ENCODE measurements around the gene WWOX. TPM values are rescaled to one million over a fixed set of nuclear protein-coding genes. Genes with fewer than 3 reads are reported as not detected.

The WWOX gene
- polyA plus RNA-seq, 1 donor (not counting 4 experiments of a cell fraction or from before 2014, with no cell fraction given), result 5.1 TPM

DNA sequence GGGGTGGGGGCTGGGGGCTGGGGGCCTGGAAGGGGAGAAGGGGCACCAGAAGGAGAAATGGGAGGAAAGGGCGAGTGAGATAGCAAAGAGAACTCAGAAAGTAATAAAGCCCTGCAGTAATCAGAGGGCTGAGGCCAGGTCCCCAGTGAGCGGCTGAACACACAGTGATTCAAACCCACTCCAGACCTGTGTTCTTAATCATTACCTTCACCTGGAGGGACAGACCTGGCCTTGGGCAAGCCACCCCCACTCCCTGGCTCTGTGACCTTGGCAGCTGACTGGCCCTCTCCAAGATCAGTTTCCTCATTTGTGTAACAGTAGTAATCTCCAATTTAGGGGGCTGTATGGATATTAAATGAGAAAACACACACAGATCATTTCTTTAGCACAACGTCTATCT is 150.4 kb downstream of the WWOX start:
- H3K27me3 ChIP-seq (ENCODE audit: control insufficient read depth, extremely low read depth, insufficient read depth, low read length), result no peaks in the 10 kb centered on the region
- H3K9me1 ChIP-seq (ENCODE audit: control insufficient read depth, extremely low read depth, insufficient read depth, low read length), result no peaks in the 10 kb centered on the region

DNA sequence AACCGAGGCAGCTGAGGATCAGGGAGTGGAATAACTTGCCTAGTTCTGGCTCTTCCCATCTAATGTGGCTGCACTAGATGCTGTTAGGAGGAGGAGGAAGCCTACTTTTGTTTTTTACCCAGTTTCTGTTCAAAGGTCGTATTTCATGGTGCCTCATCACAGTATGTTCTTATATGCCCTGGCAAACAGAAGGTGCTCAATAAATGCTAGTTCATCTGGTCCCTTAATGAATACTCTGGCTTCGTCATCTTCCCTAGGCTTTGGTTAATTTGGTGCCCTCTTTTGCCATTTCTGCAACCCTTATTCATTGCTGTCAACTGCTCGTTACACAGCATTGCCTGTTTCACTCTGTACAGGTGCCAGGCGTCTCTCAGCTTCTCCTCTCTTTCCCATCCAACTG is 151.7 kb downstream of the WWOX start:
- no peak overlapping the region for H3K9ac ChIP-seq (ENCODE audit: control insufficient read depth, extremely low read depth, insufficient read depth, low read length)
- no peak overlapping the region for H3K4me2 ChIP-seq (ENCODE audit: control insufficient read depth, extremely low read depth, insufficient read depth, low read depth, low read length)
- H3K79me2 ChIP-seq (ENCODE audit: control insufficient read depth, insufficient read depth, low read length), result no peaks in the 10 kb centered on the region
- H2AFZ ChIP-seq (ENCODE audit: control insufficient read depth, low read length), result no peak overlapping the region
- TF ChIP-seq EZH2 (IDR thresholded peaks at IDR 0.05; ENCODE audit: low read length), result no peak
- TF ChIP-seq, protein P1, sequence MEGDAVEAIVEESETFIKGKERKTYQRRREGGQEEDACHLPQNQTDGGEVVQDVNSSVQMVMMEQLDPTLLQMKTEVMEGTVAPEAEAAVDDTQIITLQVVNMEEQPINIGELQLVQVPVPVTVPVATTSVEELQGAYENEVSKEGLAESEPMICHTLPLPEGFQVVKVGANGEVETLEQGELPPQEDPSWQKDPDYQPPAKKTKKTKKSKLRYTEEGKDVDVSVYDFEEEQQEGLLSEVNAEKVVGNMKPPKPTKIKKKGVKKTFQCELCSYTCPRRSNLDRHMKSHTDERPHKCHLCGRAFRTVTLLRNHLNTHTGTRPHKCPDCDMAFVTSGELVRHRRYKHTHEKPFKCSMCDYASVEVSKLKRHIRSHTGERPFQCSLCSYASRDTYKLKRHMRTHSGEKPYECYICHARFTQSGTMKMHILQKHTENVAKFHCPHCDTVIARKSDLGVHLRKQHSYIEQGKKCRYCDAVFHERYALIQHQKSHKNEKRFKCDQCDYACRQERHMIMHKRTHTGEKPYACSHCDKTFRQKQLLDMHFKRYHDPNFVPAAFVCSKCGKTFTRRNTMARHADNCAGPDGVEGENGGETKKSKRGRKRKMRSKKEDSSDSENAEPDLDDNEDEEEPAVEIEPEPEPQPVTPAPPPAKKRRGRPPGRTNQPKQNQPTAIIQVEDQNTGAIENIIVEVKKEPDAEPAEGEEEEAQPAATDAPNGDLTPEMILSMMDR (optimal IDR thresholded peaks at IDR 0.05 in 1 of 3, IDR thresholded peaks at IDR 0.05 in 1 of 3, conservative IDR thresholded peaks at IDR 0.05 in 1 of 3; ENCODE audit: extremely low read depth in 1 of 3, insufficient read depth in 2 of 3, low read length in 3 of 3), result no peak
- no peak overlapping the region for H3K4me3 ChIP-seq (ENCODE audit: control insufficient read depth in 2 of 3, extremely low read depth in 1 of 3, insufficient read depth in 2 of 3, low read depth in 1 of 3, low read length in 3 of 3)
- H3K27me3 ChIP-seq (ENCODE audit: control insufficient read depth, extremely low read depth, insufficient read depth, low read length), result no peaks in the 10 kb centered on the region
- DNase-seq (ENCODE audit: low read depth, low spot score) (no peak), FAIRE-seq (no peak)
- H3K27ac ChIP-seq (ENCODE audit: control insufficient read depth, insufficient read depth, low read length), result no peak overlapping the region
- no peaks in the 10 kb centered on the region for H3K4me1 ChIP-seq (ENCODE audit: control insufficient read depth, extremely low read depth, insufficient read depth, low read length)
- no peaks in the 10 kb centered on the region for H3K9me3 ChIP-seq (ENCODE audit: control insufficient read depth, low read depth, low read length)
- no peaks in the 10 kb centered on the region for H4K20me1 ChIP-seq (ENCODE audit: control insufficient read depth, extremely low read depth, insufficient read depth, low read length)
- no peaks in the 10 kb centered on the region for H3K36me3 ChIP-seq (ENCODE audit: control insufficient read depth in 2 of 2, extremely low read depth in 1 of 2, insufficient read depth in 2 of 2, low read length in 2 of 2)
- dilution Hi-C loops (cut with MboI; ENCODE audit: extremely low pct_ligation_motif_present, low sequenced_read_pairs), result no loop called here
- H3K9me1 ChIP-seq (ENCODE audit: control insufficient read depth, extremely low read depth, insufficient read depth, low read length), result no peaks in the 10 kb centered on the region

More for the DNA sequence above, 150.4 kb downstream of the WWOX start:
- DNase-seq (ENCODE audit: low read depth, low spot score) (no peak), FAIRE-seq (no peak)
- TF ChIP-seq, protein P1 (optimal IDR thresholded peaks at IDR 0.05 in 1 of 3, IDR thresholded peaks at IDR 0.05 in 1 of 3, conservative IDR thresholded peaks at IDR 0.05 in 1 of 3; ENCODE audit: extremely low read depth in 1 of 3, insufficient read depth in 2 of 3, low read length in 3 of 3), result no peak
- TF ChIP-seq EZH2 (IDR thresholded peaks at IDR 0.05; ENCODE audit: low read length), result no peak
- Histone ChIP-seq H3K9me3 (ENCODE audit: control insufficient read depth, low read depth, low read length) (no peaks in the 10 kb centered on the region), H3K4me3 (ENCODE audit: control insufficient read depth in 2 of 3, extremely low read depth in 1 of 3, insufficient read depth in 2 of 3, low read depth in 1 of 3, low read length in 3 of 3) (no peak overlapping the region), H3K4me1 (ENCODE audit: control insufficient read depth, extremely low read depth, insufficient read depth, low read length) (no peaks in the 10 kb centered on the region), H3K9ac (ENCODE audit: control insufficient read depth, extremely low read depth, insufficient read depth, low read length) (no peak overlapping the region), H3K36me3 (ENCODE audit: control insufficient read depth in 2 of 2, extremely low read depth in 1 of 2, insufficient read depth in 2 of 2, low read length in 2 of 2) (no peaks in the 10 kb centered on the region), H3K27ac (ENCODE audit: control insufficient read depth, insufficient read depth, low read length) (no peak overlapping the region), H2AFZ (ENCODE audit: control insufficient read depth, low read length) (no peak overlapping the region), H3K4me2 (ENCODE audit: control insufficient read depth, extremely low read depth, insufficient read depth, low read depth, low read length) (no peak overlapping the region), H3K79me2 (ENCODE audit: control insufficient read depth, insufficient read depth, low read length) (no peaks in the 10 kb centered on the region), H4K20me1 (ENCODE audit: control insufficient read depth, extremely low read depth, insufficient read depth, low read length) (no peaks in the 10 kb centered on the region)
- dilution Hi-C loops (cut with MboI; ENCODE audit: extremely low pct_ligation_motif_present, low sequenced_read_pairs), result no loop called here

All from keratinocyte (primary cell).